IPS-20b (cell line): Measurements from ENCODE around the gene ANKEF1.

Experiments used
- H3K27ac ChIP-seq: one replicate; pipeline ENCODE4 v1.5.1; 2013; ENCODE audit warnings: low read length
- H3K27me3 ChIP-seq: 2 replicates; pipeline ENCODE4 v1.6.1; 2013; ENCODE audit warnings: mild to moderate bottlenecking, low read length, inconsistent platforms; ENCODE audit not compliant: insufficient read depth
- H3K36me3 ChIP-seq: 2 replicates; pipeline ENCODE4 v1.6.1; 2013; ENCODE audit warnings: low read depth, mild to moderate bottlenecking, inconsistent platforms, low read length, moderate library complexity; ENCODE audit not compliant: insufficient read depth
- H3K4me1 ChIP-seq: 2 replicates; pipeline ENCODE4 v1.6.1; 2013; ENCODE audit warnings: mild to moderate bottlenecking, control low read depth, inconsistent platforms, low read length, moderate library complexity; ENCODE audit not compliant: insufficient read depth
- H3K4me3 ChIP-seq: 2 replicates; pipeline ENCODE4 v1.5.1; 2013; ENCODE audit warnings: mild to moderate bottlenecking, low read length, inconsistent platforms
- H3K9ac ChIP-seq: 2 replicates; pipeline ENCODE4 v1.6.1; 2013; ENCODE audit warnings: low read depth, mild to moderate bottlenecking, inconsistent platforms, low read length, moderate library complexity
- H3K9me3 ChIP-seq: 2 replicates; pipeline ENCODE4 v1.6.1; 2013; ENCODE audit warnings: mild to moderate bottlenecking, low read depth, low read length, inconsistent platforms; ENCODE audit not compliant: insufficient read depth

ANKEF1 gene

DNA sequence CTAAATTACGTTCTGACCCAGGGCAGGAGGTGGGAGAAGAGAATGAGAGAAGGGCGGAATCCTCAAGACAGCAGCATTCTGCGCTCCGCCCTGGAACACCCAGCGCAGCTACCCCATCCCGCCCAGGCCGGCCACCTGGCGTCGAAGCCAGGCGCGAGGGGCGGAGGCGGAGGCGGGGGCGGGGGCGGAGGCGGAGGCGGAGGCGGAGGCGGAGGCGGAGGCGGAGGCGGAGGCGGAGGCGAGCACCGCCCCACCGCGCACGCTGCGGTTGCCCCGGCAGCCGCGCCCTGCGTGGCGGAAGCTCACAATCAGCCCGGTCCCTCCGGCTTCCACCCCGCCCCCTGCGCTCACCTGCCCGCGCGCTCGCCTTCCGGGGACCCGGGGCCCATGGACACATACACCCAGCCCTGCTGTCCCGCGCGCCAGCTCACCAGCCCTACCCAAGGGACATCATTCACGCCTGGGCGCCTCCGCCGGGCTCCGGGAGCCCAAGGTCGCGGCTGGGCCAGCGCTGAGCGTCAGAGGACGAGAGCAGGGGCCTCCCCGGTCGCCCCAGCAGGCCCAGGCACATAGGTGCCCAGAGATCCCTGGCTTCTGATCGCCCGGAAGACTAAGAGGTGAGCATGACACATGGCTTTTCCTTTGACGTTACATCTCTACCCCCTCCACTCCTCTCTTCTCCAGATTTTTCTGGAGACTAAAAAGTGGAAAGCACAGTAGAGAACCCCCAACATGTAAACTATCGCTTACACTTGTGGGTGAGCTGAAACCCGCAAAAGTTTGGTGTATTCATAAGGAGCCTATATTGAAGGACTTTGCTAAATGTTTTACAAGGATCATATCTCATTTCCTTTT is at the start of gene ANKEF1:
Gene ANKEF1, plus strand, starts transcription at position 271 of the 855 bp plus-strand sequence. CDS start 3,315 bp downstream, outside the sequence.
- peaks cover 7% of the 10 kb centered on the region; the same call in 1 of the 2 replicates for H3K27me3 ChIP-seq
- H3K4me1 ChIP-seq: no peaks in the 10 kb centered on the region
- H3K27ac ChIP-seq: no peak within 1 kb of the TSS
- peak within 1 kb of the TSS; percentile 69; the same call in 1 of the 2 replicates for H3K9ac ChIP-seq
- no peaks in the 10 kb centered on the region for H3K9me3 ChIP-seq
- peaks cover 8% of the 10 kb centered on the region for H3K36me3 ChIP-seq
- H3K4me3 ChIP-seq: peak within 1 kb of the TSS; percentile 72

GRCh38 chr20:9985281-9985680 is 49.5 kb upstream of the ANKEF1 start:
- peaks cover 7% of the 10 kb centered on the region; the same call in 1 of the 2 replicates for H3K4me1 ChIP-seq
- no peak overlapping the region for H3K9ac ChIP-seq
- H3K27me3 ChIP-seq: no peaks in the 10 kb centered on the region
- H3K27ac ChIP-seq: no peak overlapping the region
- no peak overlapping the region for H3K4me3 ChIP-seq
- H3K36me3 ChIP-seq: no peaks in the 10 kb centered on the region
- no peaks in the 10 kb centered on the region for H3K9me3 ChIP-seq

DNA sequence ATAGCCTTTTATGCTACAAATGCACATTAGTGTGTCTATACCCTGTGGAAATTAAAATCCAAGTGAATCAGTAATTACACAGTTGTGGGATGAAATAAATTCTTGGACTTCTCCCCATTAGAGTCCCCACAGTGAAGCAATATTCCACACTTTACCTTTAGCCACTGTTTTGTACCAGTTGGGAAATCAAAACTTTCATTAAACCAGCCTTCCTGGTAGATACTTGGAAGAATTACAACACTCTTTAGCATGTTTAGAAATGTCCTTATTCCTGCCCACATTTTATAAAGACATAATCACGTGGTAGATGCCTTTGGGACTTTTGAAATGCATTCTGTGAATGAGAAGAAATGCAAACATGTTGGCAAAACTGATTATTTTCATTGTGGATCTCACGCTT is 49.0 kb upstream of the ANKEF1 start:
- H3K4me1 ChIP-seq: peaks cover 7% of the 10 kb centered on the region; the same call in 1 of the 2 replicates
- H3K9me3 ChIP-seq: no peaks in the 10 kb centered on the region
- H3K9ac ChIP-seq: no peak overlapping the region
- H3K27me3 ChIP-seq: no peaks in the 10 kb centered on the region
- H3K27ac ChIP-seq: no peak overlapping the region
- no peak overlapping the region for H3K4me3 ChIP-seq
- no peaks in the 10 kb centered on the region for H3K36me3 ChIP-seq

- Histone ChIP-seq H3K27me3 (no peaks in the 10 kb centered on the region), H3K27ac (no peak overlapping the region), H3K36me3 (no peaks in the 10 kb centered on the region)
These were observed 45.6 kb upstream of the ANKEF1 start for GRCh38 chr20:9989066-9989724.

DNA sequence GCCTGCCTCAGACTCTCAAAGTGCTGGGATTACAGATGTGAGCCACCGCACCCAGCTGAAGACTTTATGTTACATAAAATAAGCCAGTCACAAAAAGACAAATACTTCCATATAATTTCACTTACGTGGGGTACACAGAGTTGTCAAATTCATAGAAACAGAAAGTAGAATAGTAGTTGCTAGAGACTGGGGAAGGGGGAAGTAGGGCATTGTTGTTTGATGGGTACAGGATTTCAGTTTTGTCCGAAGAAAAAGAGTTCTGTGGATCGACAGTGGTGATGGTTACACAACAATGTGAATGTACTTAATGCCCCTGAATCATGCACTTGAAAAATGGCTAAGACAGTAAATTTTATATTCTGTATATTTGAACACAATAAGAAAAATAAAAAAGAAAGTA is 41.6 kb upstream of the ANKEF1 start:
- H3K27me3 ChIP-seq: no peaks in the 10 kb centered on the region
- H3K36me3 ChIP-seq: no peaks in the 10 kb centered on the region
- no peak overlapping the region for H3K9ac ChIP-seq
- no peak overlapping the region for H3K4me3 ChIP-seq
- H3K27ac ChIP-seq: no peak overlapping the region
- no peaks in the 10 kb centered on the region for H3K4me1 ChIP-seq
- H3K9me3 ChIP-seq: 0 out of 2 replicates have a peak, but pooled peaks cover 3% of the 10 kb centered on the region

More at GRCh38 chr20:9989066-9989724, 45.6 kb upstream of the ANKEF1 start:
- Histone ChIP-seq H3K9me3 (no peaks in the 10 kb centered on the region), H3K9ac (no peak overlapping the region), H3K4me3 (no peak overlapping the region), H3K4me1 (no peaks in the 10 kb centered on the region)

- no peak overlapping the region for H3K27ac ChIP-seq
- no peak overlapping the region for H3K9ac ChIP-seq
- no peaks in the 10 kb centered on the region for H3K4me1 ChIP-seq
- H3K36me3 ChIP-seq: no peaks in the 10 kb centered on the region
- 0 out of 2 replicates have a peak, but pooled peaks cover 3% of the 10 kb centered on the region for H3K9me3 ChIP-seq
- no peak overlapping the region for H3K4me3 ChIP-seq
- no peaks in the 10 kb centered on the region for H3K27me3 ChIP-seq
These were observed 40.1 kb upstream of the ANKEF1 start for GRCh38 chr20:9994676-9995075.

DNA sequence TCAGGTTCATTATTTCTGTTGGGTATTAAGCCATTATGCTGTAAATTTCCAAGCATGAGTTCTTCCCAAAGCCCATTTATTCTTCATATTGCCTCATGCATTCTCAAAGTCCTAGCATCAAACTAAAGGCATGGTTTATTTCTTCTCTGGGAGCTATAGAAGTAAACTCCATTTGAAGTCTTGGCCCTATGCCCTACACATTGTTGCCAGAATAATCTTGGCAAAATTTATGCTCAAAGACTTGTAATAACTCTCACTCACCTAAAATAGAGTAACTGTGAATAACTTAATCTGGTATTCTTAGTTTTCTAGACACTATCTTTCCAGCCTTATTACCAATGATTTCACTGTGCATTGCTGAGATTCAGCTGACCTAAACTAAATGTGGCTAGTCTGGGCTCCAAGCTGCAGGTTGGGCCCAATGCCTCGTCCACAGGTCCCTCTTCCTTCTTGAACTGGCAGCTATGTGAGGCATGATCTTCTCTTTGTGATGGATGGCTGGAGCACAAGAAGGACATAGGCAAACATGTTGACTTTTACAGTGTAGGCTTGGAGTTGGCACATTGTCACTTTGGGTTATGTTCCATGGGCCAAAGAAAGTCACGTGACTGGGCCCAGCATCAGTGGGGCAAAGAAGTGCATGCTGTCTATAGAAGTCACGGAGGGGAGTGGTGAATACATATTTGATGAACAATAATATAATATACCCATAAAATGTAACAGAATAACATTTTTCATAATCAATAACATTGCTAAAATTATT is 39.1 kb upstream of the ANKEF1 start:
- no peak overlapping the region for H3K27ac ChIP-seq

DNA sequence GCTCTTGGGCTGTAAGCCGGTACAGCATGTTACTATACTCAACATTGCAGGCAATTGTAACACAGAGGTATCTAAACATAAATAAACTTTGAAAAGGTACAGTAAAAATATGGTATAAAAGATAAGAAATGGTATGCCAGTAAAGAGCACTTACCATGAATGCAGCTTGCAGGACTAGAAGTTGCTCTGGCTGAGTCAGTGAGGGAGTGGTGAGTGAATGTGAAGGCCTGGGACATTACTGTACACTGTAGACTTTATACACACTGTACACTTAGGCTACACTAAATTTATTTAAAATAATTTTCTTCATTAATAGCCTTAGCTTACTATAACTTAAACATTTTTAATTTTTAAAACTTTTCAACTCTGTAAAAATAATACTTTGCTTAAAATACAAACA is 37.8 kb upstream of the ANKEF1 start:
- Histone ChIP-seq H3K9me3 (0 out of 2 replicates have a peak, but pooled peaks cover 3% of the 10 kb centered on the region), H3K4me3 (no peak overlapping the region), H3K36me3 (no peaks in the 10 kb centered on the region), H3K4me1 (no peaks in the 10 kb centered on the region), H3K27me3 (no peaks in the 10 kb centered on the region), H3K27ac (no peak overlapping the region), H3K9ac (no peak overlapping the region)

More for the DNA sequence above, 39.1 kb upstream of the ANKEF1 start:
- Histone ChIP-seq H3K4me3 (no peak overlapping the region), H3K36me3 (no peaks in the 10 kb centered on the region), H3K9ac (no peak overlapping the region), H3K27me3 (no peaks in the 10 kb centered on the region), H3K9me3 (0 out of 2 replicates have a peak, but pooled peaks cover 3% of the 10 kb centered on the region), H3K4me1 (no peaks in the 10 kb centered on the region)

DNA sequence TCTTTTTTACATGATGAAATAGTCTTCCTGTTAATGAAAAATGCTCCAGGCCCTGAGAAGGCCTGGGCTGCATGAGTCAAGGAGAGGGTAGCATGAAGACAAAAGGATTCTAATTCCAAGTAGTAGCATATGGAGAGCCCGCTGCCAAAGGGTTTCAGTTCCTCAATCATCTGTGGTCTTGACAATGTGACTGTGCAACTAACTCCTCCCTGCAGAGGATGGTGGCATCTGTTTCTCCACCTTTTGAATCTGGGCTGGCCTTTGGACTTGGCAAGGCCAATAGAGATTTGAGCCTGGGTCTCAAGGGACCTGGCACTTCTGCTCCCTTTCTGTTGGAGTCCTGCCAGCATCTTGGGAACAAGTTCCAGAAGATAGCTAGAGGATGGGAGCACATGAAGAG is 35.1 kb upstream of the ANKEF1 start:
- no peak overlapping the region for H3K9ac ChIP-seq
- no peaks in the 10 kb centered on the region for H3K36me3 ChIP-seq
- H3K27ac ChIP-seq: no peak overlapping the region
- H3K4me3 ChIP-seq: no peak overlapping the region
- no peaks in the 10 kb centered on the region for H3K27me3 ChIP-seq
- 0 out of 2 replicates have a peak, but pooled peaks cover 1% of the 10 kb centered on the region for H3K9me3 ChIP-seq
- H3K4me1 ChIP-seq: no peaks in the 10 kb centered on the region

DNA sequence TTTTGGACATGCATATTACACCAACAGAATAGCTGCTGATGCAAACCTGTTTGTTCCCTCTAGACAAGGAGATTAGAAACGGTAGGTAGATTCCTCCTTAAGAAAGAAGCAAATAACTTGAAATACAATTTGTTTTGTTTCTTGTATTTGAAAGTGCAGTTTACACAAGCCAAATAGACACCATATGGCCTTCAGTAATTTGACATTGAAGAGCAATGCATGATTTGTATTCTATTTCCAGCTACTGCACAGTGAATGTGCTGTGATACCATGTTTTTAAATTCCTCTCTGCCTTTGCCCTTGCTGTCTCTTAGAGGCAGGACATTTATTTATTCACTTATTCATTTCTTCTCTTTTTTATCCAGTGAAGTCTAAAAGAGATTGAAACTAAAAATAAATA is 31.9 kb upstream of the ANKEF1 start:
- Histone ChIP-seq H3K9ac (no peak overlapping the region), H3K9me3 (no peaks in the 10 kb centered on the region), H3K4me3 (no peak overlapping the region), H3K27me3 (no peaks in the 10 kb centered on the region), H3K36me3 (no peaks in the 10 kb centered on the region), H3K27ac (no peak overlapping the region), H3K4me1 (peaks cover 14% of the 10 kb centered on the region; the same call in 1 of the 2 replicates)

GRCh38 chr20:10004900-10005299 is 29.9 kb upstream of the ANKEF1 start:
- Histone ChIP-seq H3K9me3 (no peaks in the 10 kb centered on the region), H3K27me3 (no peaks in the 10 kb centered on the region), H3K27ac (no peak overlapping the region), H3K36me3 (no peaks in the 10 kb centered on the region), H3K9ac (no peak overlapping the region), H3K4me1 (peaks cover 14% of the 10 kb centered on the region; the same call in 1 of the 2 replicates), H3K4me3 (no peak overlapping the region)
